Inferior parietal cortex (tissue), 1 donor: ENCODE data around the gene PARP8.
"Not testable (repeated sequence)": the region's sequence is repeated elsewhere in the genome, so short reads cannot be mapped to it uniquely, and the experiment has no call there.

ENCODE experiments used
- DNase-seq: peaks from one replicate; pipeline ENCODE4 v3.0.0-alpha.2; 2016; ENCODE audit errors: extremely low spot score

Gene PARP8

GRCh38 chr5:50679554-50679953 lies 13.1 kb downstream of the PARP8 start:
- not testable (repeated sequence) for DNase-seq

- DNase-seq = no peak
These were observed 18.3 kb downstream of the PARP8 start for GRCh38 chr5:50684721-50685120.

- DNase-seq = no peak
These were observed 21.1 kb downstream of the PARP8 start for GRCh38 chr5:50687548-50687947.

GRCh38 chr5:50691399-50692016 lies 25.1 kb downstream of the PARP8 start:
- DNase-seq = no peak

GRCh38 chr5:50694027-50694590 lies 27.7 kb downstream of the PARP8 start:
- DNase-seq = no peak

- DNase-seq = not testable (repeated sequence)
These were observed 28.2 kb downstream of the PARP8 start for GRCh38 chr5:50694626-50695025.

GRCh38 chr5:50697739-50698138 lies 31.3 kb downstream of the PARP8 start:
- DNase-seq = no peak

GRCh38 chr5:50699737-50700136 lies 33.3 kb downstream of the PARP8 start:
- DNase-seq = no peak

GRCh38 chr5:50700706-50701105 lies 34.3 kb downstream of the PARP8 start:
- DNase-seq = no peak

- no peak for DNase-seq
These were observed 36.4 kb downstream of the PARP8 start for GRCh38 chr5:50702615-50703366.

- no peak for DNase-seq
These were observed 36.9 kb downstream of the PARP8 start for GRCh38 chr5:50703367-50703666.

- DNase-seq = no peak
These were observed 38.3 kb downstream of the PARP8 start for GRCh38 chr5:50704730-50705129.

GRCh38 chr5:50709471-50709870 lies 43.0 kb downstream of the PARP8 start:
- no peak for DNase-seq

GRCh38 chr5:50710838-50711237 lies 44.4 kb downstream of the PARP8 start:
- no peak for DNase-seq

- no peak for DNase-seq
These were observed 44.8 kb downstream of the PARP8 start for GRCh38 chr5:50711280-50711679.

- DNase-seq = no peak
These were observed 46.0 kb downstream of the PARP8 start for GRCh38 chr5:50712479-50712878.

GRCh38 chr5:50715001-50715400 lies 48.6 kb downstream of the PARP8 start:
- no peak for DNase-seq

- DNase-seq = no peak
These were observed 49.7 kb downstream of the PARP8 start for GRCh38 chr5:50716134-50716533.

- DNase-seq = no peak
These were observed 51.2 kb downstream of the PARP8 start for GRCh38 chr5:50717651-50718050.

GRCh38 chr5:50720061-50720710 lies 53.7 kb downstream of the PARP8 start:
- no peak for DNase-seq

GRCh38 chr5:50722223-50722622 lies 55.8 kb downstream of the PARP8 start:
- DNase-seq = no peak

GRCh38 chr5:50724262-50724661 lies 57.8 kb downstream of the PARP8 start:
- no peak for DNase-seq
